NOMO-1 treated with dmso at 0.1 percent for 144 hours (cell line): ENCODE data around the gene PSMG3.
A peak's percentile ranks its signal among the peaks of the same experiment; 100 is the strongest.
"Not testable (repeated sequence)": the region's sequence is repeated elsewhere in the genome, so short reads cannot be mapped to it uniquely, and the experiment has no call there.

Experiments used
- DNase-seq: peaks from one replicate; lab custom pipeline; 2025; ENCODE audit not compliant: unreplicated experiment; lab: John Stamatoyannopoulos, UW

PSMG3 gene

DNA sequence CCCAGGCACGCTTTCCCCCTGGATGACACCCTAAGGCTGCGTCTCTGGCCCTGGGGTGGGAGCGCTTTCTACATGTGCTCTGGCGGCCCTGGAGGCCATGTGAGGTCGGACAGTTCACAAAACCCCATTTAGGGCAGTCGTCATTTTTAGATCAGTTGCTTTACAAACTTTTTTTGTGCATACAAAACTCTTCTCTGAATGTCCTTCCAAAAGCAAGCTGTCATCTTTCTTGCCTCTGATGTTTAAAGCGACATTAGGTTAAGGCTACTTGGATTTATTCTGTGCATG is 33.4 kb downstream of the PSMG3 start:
- no peak for DNase-seq

DNA sequence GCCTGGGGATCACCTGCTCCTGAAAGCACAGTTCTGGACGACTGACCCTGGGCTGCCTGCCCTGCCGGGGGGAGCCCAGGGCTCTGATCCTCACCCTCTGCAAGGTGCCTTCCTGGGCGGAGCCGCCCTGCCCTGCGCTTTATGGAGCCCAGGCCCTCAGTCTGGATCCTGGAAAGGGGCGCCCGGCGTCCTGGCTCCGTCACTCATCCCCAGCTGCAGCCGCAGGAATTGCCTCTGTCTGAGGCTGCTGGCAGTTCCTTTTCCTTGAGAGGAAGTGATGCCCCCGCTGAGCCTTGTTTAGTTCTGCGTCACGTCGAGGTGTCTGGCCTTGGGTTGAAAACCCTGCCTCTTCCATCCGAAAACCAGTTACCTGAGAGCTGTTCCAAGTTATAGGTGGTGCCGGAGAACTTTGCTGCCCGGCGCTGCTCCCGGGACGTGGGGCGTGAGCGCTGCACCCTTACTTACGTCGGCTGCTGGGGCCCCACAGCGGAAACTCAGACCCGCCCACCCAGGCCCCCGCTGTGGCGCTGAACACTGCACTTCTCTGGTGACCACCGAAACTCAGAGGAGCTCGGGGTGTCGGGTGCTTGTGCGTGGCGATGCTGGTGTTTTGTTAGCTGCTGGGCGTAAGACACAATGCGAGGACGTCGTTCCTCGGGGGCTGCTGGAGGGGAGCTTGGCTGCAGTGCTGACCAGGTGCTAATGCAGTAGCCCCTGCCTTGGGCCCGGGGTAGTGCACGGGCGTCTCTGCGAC is 34.0 kb downstream of the PSMG3 start:
- no peak for DNase-seq

DNA sequence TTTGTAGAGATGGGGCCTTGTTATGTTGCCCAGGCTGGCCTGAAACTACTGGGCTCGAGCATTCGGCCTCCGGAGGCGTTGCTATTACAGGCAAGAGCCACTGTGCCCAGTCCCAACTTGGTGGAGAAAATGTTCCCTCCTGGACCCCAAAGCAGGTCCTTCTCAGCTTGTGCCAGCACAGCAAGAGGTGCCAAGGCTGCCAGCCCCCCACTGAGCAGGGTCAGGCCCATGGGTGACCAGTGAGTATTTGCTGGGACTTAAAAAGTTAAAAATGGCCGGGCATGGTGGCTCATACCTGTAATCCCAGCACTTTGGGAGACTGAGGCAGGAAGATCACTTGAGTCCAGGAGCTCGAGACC is 34.8 kb downstream of the PSMG3 start:
- no peak for DNase-seq

DNA sequence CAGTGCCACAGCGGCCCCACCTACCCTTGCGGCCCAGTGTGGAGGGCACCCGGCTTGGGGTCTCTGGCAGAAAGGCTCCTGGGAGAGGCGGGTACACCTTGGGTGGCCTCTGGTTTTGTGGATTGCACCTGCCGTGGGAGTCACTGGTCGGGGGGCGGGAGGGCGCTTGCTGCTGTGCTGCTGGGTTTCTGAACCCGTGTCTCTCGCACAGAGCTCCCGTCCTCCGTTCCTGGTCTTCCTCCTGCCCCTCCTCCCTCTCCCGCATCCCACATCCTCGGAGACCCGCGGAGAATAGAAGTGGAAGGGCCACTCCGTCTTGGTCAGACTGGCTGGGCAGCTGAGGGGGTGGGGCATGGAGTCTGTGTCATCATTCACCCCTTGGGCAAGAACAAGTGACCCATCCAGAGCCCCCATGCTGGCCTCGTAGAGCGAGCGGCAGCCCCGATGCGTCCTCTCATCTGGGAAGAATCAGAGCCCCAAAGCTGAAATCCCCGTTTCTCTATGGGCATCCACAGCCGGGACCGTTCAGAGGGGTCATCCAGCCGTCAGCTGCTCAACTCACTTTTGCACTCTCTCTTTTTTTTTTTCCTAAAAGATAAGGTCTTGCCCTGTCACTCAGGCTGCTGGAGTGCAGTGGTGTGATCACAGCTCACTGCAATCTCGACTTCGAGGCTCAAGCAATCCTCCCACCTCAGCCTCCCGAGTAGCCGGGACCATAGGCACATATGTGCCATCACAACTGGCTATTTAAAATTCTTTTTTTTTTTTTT is 35.3 kb downstream of the PSMG3 start:
- no peak for DNase-seq

DNA sequence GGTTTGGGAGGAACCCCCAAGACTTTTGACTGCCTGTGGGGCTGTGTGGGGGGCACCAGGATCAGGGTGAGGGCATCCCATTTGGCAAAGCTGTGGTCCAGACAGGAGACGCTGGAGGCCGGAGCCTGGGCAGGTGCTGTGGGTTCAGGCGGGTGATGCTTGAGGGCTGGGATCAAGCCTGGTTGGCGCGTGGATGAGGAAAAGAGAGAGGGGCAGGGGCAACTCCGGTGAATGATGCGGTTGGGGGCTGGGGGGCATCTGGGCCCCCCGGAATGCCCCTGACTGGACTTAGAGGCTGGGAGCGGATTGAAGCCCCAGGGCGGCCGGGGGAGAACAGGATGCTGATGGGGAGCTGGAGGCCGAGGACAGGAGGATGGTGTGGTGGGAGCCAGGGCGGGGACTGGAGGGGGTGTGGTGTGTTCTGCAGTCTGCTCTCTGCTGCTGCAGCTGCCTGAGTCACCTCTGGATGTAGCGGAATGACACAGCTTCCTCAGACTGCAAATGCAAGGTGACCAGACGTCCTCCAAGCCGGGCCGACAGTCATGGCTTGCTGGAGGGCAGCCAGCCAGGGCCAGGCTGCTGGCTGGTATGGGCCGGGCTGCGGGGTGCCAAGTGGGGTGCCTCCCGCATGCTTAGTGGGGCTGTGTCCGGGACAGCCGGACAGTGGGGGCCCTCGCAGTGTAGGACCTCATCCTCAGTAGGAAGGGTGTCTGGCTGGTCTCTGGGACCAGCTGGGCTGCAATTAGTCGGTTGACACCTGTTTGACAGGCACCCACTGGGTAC is 36.1 kb downstream of the PSMG3 start:
- no peak for DNase-seq

DNA sequence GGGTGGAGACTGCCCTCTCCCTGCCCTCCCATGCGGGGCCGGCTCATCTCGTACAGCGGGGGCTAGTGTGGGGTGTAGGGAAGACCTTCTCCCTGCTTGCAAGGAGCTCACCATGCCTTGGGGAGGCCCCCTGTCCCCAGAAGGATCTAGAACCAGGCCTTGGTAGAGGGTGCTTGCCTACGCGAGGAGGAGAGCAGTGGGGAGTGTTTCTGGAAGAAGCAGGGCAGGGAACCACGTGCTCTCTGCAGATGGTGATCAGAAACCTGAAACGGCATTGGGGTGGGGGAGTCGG is 36.6 kb downstream of the PSMG3 start:
- DNase-seq = no peak

DNA sequence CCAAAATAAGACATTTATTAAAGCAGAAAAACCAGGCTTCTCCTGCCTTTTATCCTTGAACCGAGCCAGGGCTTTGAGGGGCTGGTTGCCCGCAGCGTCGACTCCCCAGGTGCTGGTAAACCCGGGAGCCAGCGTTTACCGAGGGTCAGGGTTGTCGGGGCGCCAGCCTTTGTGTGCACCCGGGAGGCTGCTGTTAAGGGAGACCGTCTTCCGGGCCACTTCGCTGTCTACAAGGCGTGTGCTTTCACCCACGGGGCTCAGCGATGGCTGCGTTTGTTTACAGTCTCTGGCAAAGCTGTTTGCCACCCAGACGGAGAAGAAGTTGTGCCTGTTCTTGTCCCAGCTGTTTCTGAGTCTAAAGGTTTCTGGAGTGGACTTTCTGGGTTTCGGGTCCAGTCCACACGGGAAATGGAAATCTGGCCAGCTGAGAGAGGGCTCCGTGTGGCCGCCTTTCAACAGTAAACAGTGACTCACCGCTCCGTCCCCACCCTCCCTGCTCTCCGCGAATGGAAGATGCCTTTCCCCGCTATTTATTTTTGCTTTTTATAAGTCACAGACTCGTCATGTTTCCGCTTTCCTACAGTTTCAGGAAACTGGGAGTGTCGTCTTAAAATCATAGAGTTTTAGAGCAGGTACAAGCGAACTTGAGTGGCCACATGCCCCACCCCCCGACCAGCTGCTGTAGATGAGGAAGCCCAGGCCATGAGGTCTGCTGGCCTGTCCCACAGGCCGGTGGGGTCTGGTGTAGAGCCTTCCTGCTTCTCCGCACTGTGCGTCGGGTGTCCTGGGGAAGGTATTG is 37.2 kb downstream of the PSMG3 start:
- DNase-seq = peak; percentile 76

DNA sequence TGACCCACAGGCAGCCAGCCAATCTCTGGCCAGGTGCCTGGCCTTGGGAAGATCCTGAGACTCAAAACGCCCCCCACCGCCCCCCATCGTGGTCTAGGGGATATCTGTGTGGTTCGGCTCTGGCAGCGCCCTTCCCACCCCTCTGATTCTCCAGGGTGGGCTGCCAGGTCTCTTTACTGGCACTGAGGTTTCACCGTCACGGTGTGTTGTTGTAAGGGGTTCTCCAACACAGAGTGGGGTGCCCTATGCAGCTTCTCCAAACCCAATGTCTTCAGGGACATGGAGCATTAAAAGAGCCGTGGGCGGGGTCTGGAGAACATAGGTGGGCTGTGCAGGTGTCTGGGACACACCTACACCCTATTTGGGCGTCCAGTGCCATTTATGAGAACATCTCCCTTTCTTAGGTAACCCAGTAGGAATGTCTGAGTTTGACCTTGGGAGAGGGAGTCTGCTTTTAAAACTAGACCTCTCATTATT is 37.8 kb downstream of the PSMG3 start:
- DNase-seq = no peak

DNA sequence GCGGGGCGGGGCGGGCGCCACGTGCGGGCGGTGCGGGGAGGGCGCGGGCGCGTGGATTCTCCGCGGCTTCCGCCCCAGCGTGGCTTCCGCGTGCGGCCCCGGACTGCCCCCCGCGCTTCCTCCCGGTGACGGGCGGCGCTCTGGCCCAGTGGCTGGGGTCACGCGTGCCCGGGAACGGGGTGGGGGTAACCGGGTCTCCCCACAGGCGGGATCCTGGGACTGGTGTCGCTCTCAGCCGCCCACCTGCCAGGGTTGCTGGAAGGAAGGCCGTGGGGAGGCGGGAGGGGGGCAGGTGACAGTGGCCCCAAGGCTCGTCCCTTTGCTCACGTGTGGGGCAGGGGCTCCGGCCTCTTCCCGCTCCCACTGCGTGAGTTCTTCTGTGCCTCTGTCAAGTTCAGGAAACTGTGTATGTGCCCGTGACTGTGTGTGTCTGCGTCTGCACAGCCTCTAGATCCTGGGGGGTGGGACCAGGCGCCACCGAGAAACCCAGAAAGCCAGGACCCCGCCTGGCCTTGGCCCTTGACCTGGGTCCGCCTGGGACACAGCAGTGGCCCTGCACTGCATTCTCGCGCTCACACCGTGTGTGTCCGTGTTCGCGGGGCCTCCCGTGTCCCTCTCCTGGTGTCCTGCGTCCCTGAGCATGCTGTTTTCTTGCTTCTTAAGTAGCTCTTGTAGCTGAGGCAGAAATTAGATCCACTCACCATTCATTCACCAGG is 38.4 kb downstream of the PSMG3 start:
- no peak for DNase-seq

DNA sequence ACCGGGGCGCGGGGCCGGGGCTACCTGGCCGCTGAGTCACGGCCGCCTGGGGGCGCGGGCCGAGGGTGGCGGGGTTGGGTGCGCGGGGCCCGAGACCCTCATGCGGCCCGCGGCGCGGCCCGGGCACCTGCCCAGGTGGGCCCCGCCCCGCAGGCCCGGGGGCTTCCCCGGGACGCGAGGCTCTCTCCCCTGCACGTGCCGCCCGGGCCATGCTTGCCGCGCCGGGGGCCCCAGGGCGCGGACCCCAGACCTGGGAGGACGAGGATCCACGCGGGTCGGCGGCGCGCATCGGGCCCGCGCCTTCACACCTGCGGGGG is 38.9 kb downstream of the PSMG3 start:
- DNase-seq = no peak

DNA sequence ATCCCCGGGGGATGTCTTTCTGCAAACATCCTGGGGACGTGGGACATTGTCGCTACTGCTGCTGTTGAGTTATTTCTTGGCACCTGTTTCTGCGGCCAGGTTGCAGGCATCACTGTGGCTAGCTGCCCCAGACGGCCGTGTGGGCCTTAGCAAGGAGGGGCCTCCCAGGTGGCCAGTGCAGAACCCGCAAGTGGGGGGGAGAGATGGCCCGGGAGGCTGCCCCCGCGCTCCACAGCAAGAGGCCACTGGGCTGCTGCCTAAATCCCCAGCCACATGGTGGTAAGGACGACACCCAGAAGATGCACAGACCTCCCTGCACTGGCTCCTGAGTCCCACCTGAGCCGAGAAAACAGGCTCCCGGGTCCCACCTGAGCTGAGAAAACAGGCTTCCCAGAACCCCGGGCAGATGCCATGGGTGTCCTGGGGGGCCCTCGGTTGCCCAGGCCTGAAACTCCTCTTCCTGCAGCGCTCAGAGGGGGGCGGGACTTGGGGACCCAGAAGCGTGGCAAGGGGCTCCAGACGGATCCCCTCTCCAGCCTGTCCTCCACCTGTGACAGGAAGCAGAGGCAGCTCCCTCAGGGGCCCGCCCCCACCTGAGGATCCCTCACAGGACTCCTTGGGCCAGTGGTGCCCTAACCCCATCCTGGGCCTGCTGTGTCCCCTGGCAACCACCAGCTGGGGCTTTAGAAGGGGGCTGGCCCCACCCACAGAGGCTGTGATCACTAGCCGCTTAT is 40.3 kb downstream of the PSMG3 start:
- no peak for DNase-seq

DNA sequence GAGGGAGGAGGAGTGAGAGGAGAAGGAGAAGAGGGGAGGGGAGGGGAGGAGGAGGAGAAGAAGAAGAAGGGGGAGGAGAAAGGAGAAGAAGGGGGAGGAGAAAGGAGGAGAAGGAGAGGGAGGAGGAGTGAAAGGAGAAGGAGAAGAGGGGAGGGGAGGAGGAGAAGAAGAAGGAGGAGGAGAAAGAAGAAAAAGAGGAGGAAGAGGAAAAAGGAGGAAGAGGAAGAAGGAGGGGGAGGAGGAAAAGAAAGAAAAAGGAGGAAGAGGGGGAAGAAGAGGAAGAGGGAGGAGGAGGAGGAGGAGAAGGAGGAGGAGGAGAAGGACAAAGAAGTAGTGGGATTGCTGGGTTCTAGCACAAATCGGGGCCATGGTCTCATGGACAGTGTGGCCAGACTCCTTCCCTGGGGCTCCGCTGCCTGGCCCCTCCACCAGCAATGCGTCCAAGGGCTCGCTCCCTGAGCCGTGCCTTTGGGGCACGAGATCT is 43.5 kb downstream of the PSMG3 start:
- no peak for DNase-seq

DNA sequence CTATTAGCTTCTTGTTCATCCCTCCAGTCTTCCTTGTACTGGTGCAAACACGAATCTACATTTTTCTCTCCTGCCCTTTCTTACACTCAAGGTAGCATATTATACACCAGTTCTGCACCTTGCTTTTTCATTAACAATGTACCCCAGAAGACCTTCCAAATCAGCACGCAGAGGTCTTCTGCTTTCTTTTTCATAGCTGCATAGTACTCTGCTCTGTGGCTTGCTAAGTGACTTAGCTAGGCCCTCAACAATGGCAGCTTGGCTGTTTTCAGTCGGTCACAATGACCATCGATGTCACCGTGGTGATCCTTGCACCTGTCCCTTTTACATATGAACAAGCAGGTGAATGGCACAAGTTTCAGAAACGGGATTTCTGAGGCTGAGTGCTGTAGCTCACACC is 44.4 kb downstream of the PSMG3 start:
- DNase-seq = no peak

DNA sequence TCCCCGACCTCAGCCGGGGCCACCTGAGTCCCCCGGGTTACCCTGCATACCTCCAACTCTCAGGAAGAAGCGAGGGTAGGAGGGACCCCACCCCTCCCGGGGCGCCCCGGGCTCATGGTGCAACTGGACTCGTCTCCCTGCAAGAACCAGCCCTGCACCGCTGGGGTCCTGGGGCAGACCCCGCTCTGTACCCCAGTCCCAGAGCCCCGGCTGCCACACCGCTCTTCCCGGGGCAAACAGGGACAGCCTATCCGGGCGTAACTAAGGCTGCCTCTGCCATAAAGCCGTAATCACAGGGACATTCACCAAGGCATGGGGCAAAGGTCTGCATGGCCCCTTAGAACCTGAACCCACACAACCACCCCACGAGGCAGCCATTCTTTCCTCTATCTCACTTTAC is 46.0 kb downstream of the PSMG3 start:
- DNase-seq = no peak

DNA sequence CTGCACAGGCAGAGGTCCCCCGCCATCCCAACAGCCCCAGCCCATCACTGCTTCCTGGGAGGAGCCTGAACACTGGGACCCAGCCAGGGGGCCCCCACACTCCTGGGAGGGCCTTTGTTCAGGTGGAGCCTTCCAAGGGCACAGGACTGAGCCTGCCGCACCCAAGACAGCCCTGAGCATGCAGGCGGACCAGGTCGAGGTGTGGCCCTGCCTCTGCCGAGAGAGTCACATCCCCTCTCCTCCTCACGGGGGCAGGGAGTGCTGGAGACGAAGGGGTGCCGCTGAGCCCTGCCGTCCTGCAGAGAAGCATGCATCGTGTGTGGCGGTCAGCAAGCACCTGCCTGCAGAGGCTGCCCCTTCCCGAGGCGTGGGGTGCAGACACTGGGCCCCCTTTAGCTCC is 46.6 kb downstream of the PSMG3 start:
- no peak for DNase-seq

DNA sequence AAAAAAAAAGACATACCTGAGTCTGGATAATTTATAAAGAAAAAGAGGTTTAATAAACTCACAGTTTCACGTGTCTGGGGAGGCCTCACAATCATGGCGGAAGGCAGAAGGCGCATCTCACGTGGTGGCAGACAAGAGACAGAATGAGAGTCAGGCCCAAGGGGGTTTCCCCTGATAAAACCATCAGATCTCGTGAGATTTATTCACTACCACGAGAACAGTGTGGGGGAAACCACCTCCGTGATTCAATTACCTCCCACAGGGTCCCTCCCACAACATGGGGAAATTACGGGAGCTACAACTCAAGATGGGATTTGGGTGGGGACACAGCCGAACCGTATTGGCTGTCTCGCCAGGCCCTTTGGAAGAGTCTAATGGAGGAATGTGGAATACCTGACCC is 48.4 kb downstream of the PSMG3 start:
- DNase-seq = no peak

DNA sequence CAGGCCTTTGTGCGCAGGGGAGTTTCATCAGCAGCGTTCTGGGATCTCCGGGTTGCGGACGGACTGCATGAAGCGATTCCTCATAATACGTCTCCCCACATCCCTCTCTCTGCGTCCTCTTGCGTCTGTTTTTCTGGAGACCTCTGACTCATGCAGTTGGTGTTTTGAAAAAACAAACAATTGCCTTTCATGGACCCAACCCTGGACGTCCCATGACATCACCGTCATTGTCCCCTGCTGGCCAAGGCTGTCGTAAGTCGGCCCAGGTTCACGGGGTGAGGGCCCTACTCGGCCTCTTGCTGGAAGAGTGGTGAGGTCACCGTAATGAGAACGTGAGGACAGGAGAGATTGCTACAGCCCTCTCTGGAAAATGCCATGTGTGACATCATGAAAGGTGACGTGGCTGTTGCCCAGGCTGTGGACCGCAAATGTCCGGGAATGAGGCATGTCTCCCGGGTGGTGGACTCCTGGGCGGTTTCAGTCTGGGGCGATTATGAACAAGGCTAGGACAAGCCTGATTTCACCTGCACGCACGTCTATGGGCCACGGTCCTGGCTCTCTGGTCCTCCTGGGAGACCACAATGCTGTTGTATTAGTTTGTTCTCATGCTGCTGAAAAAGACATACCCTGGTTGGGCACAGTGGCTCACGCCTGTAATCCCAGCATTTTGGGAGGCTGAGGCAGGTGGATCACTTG is 49.1 kb downstream of the PSMG3 start:
- DNase-seq = no peak

DNA sequence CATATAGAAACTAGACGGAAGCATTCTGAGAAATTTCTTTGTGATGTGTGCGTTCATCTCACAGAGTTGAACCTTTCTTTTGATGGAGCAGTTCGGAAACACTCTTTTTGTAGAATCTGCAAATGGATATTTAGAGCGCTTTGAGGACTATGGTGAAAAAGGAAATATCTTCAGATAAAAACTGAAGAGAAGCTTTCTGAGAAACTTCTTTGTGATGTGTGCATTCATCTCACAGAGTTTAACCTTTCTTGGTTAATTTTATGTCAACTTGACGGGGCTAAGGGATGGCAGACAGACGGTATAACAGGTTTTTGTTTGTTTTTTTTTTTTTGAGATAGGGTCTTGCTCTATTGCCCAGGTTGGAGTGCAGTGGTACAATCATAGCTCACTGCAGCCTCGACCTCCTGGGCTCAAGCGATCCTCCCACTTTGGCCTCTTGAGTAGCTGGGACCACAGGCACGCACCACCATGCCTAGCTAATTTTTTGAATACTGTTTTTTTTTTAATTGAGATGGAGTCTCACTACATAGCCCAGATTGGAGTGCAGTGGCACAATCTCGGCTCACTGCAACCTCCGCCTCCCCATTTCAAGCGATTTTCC is 50.4 kb downstream of the PSMG3 start:
- not testable (repeated sequence) for DNase-seq
